ENCODE results near the gene GEN1. TPM values are rescaled to one million over a fixed set of nuclear protein-coding genes. Genes with fewer than 3 reads are reported as not detected.

Gene GEN1, protein sequence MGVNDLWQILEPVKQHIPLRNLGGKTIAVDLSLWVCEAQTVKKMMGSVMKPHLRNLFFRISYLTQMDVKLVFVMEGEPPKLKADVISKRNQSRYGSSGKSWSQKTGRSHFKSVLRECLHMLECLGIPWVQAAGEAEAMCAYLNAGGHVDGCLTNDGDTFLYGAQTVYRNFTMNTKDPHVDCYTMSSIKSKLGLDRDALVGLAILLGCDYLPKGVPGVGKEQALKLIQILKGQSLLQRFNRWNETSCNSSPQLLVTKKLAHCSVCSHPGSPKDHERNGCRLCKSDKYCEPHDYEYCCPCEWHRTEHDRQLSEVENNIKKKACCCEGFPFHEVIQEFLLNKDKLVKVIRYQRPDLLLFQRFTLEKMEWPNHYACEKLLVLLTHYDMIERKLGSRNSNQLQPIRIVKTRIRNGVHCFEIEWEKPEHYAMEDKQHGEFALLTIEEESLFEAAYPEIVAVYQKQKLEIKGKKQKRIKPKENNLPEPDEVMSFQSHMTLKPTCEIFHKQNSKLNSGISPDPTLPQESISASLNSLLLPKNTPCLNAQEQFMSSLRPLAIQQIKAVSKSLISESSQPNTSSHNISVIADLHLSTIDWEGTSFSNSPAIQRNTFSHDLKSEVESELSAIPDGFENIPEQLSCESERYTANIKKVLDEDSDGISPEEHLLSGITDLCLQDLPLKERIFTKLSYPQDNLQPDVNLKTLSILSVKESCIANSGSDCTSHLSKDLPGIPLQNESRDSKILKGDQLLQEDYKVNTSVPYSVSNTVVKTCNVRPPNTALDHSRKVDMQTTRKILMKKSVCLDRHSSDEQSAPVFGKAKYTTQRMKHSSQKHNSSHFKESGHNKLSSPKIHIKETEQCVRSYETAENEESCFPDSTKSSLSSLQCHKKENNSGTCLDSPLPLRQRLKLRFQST
- 8.5 and 17.8 TPM in 2 replicates for total RNA-seq

DNA sequence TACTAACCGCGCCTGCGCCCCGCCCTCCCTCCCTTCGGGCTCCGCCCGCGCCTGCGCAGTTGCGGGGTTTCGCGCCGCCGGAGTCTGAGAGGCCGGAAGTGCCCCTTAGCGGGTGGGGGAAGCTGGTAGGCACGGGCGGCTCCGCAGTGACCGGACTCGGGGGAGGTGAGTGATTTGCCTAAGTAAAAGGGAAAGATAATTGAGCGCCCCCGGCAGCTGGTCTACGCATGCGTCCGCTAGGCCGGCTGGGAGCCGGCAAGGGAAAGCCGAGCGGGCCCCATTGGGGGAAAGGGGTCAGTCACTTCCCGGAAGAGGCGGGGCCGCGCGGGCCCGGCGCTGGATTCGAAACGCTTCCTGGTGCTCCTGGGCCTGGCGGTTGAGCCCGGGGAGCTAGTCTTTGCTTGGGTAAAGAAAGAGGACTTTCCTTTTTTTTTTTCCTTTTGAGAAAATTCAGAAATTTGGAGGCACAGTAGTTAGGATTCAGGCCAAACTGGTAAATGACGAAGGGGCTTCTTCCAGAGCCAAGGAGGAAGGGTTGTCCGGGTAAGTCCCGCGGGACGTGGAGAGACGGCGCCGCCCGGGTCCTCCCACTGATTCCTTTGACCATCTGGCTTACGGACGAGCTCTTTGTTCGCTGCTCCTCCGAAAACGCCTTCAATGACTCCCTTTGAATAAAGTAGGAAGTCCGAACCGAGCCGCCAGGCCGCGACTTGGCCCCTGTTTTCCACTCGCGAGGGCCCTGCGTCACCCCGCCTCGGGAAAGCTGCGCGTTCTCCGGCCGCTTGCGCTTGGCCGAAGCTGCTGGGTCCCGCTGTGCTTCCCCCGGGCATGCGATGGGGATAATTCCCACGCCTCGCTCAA lies at the start of gene GEN1, which contains the start of gene SMC6:
Gene GEN1 (plus strand): TSS at position 336 of the 861 bp plus-strand sequence. CDS start 5,806 bp downstream, outside the sequence.
Gene SMC6 (minus strand): TSS at position 8 of the 861 bp plus-strand sequence. CDS start 7,864 bp downstream, outside the sequence.

DNA sequence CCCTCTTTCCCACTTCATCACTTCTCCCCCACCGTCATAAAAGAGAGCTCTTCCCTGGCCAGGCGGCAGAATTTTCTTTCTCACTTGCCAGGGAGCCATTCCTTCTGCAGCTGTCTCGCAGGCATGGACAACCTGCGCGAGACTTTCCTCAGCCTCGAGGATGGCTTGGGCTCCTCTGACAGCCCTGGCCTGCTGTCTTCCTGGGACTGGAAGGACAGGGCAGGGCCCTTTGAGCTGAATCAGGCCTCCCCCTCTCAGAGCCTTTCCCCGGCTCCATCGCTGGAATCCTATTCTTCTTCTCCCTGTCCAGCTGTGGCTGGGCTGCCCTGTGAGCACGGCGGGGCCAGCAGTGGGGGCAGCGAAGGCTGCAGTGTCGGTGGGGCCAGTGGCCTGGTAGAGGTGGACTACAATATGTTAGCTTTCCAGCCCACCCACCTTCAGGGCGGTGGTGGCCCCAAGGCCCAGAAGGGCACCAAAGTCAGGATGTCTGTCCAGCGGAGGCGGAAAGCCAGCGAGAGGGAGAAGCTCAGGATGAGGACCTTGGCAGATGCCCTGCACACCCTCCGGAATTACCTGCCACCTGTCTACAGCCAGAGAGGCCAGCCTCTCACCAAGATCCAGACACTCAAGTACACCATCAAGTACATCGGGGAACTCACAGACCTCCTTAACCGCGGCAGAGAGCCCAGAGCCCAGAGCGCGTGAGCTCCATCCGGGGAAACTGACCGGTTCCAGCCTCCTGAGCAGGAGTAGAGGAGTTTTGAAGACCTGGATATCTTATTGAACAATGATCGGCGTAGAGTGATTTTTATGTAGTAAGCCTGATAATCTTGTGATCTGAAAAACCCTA lies 62.7 kb downstream of the GEN1 start, which contains the start of gene MSGN1:
Gene MSGN1 (plus strand): TSS at position 65 of the 850 bp plus-strand sequence. CDS start 59 bp downstream, at position 124.

Other genes starting within 250 kb of the GEN1 start
- gene RAD51AP2, start 235.7 kb upstream of the GEN1 start, total RNA-seq, result under 0.01 TPM in 2 replicates
- gene VSNL1, start 213.4 kb upstream of the GEN1 start, total RNA-seq, result 0.38 and 0.85 TPM in 2 replicates
- 21.4 and 30.1 TPM in 2 replicates for gene SMC6, start 328 bp upstream of the GEN1 start, total RNA-seq
- not detected in 2 replicates for gene MSGN1, start 62.3 kb downstream of the GEN1 start, total RNA-seq
- gene KCNS3, start 124.5 kb downstream of the GEN1 start, total RNA-seq, result 1.4 and 3.6 TPM in 2 replicates